SKM-1 (cell line): Measurements from ENCODE around the gene MDM2.

Experiments
- DNase-seq: peaks from one replicate; lab custom pipeline; 2025; ENCODE audit not compliant: unreplicated experiment; lab: John Stamatoyannopoulos, UW

MDM2 gene

DNA sequence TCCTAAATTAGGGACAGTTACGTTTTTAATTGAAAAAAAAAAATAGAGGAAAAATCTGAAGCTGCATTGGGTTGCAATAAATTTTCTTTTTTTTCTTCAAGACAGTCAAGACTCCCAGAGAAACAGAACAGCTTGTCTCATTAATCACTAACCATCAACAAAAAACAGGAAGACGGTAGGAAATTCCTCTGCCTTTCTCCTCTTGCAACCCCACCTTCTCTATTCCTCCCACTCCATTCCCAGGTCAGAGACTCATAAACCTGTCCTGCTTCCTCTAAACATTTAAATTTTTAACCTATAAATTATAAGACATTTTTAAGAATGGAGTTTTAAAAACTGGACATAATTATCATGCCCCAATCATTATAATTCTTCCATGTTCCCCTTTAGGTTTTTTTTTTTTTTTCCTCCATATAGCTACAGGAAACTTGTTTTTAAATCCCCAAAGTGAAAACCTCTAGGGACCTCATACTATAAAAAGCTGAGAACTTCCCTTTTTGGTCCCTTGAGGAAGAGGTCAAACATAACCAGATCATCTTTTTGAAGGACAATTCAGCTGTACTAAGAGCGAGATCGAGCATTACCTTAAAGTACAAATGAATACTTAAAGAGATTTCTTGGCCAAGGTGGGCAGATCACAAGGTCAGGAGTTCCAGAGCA lies 89.0 kb downstream of the MDM2 start:
- DNase-seq = peak; percentile 3

DNA sequence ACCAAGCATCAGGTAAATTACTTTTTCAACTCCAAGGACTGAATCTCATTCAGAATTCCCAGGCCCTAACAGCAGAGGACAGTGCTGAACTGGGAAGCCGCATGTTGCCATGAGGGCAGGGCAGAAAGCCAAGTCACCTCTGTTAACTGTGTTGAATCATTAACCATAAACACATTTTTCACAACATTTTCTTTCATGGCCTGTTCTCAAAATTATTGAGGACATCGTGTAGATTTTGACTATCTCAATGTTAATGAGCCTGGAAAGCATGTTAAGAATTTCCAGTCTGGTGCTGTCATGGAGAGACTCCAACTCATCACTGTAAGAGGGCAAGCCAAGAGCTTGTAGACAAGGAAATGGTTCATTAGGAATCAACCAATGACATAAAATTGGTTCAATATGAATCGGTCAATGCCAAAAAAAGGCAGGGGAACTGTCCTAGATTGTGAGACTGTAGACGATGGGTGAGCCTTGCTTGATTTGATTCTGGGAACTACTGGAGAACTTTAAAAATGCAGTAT lies 91.3 kb downstream of the MDM2 start:
- DNase-seq = no peak

DNA sequence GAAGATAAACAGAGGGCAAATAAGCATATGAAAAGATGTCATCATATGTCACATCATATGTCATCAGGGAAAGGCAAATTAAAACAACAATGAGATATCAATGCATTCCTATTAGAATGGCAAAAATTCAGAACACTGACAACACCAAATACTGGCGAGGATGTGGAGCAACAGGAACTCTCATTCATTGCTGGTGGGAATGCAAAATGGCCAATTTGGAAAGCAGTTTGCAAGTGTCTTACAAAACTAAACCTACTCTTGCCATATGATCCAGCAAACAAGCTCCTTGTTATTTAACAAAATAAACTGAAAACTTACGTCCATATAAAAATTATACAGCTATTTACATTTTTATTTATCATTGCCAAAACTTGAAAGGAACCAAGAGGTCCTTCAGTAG lies 92.3 kb downstream of the MDM2 start:
- no peak for DNase-seq
